ENCODE data around the gene TRAF6. TPM values are rescaled to one million over a fixed set of nuclear protein-coding genes. Genes with fewer than 3 reads are reported as not detected.

TRAF6 gene
- polyA plus RNA-seq, 1 of the 3 experiments (the other 2 are of a cell fraction) = 4.3 TPM

- CTCF ChIA-PET = interaction anchor here (2.1 to 3.3 kb wide), 2 partner anchors 11 to 206 kb away, joined by 5 to 18 read pairs; partner anchors contain the start of gene TRAF6
- H3K36me3 ChIP-seq (replicated peaks in 1 of 2; ENCODE audit: control insufficient read depth in 1 of 2, insufficient read depth in 2 of 2, low read length in 1 of 2) = peaks cover 50 to 69% of the 10 kb centered on the region in 2 experiments
- no peaks in the 10 kb centered on the region for H4K20me1 ChIP-seq (ENCODE audit: insufficient read depth)
- DNase-seq = no peak
- no peaks in the 10 kb centered on the region for H3K9me2 ChIP-seq
- H3K4me3 ChIP-seq (ENCODE audit: low read depth in 2 of 2, low read length in 1 of 2) = no peak overlapping the region
- H2AFZ ChIP-seq (ENCODE audit: low read depth) = no peak overlapping the region
- H3F3A ChIP-seq (replicated peaks; ENCODE audit: insufficient read depth) = peaks cover 27% of the 10 kb centered on the region
- peak overlapping the region in 1 of 2 experiments; percentile 80; a peak in 1 of 4 replicates for H3K27ac ChIP-seq (ENCODE audit: low read depth in 2 of 2, low read length in 1 of 2)
- no peak overlapping the region for H3K9ac ChIP-seq
- 94% methylated on average over 1 of the region's 1 CpG for WGBS (ENCODE audit: low lambda C conversion rate)
- H3K27me3 ChIP-seq (ENCODE audit: insufficient read depth) = no peaks in the 10 kb centered on the region
- no peak for TF ChIP-seq MAX (IDR thresholded peaks at IDR 0.05; ENCODE audit: low read depth)
- TF ChIP-seq NRF1 (IDR thresholded peaks at IDR 0.05; ENCODE audit: low read depth, low read length) = no peak
- no peak for TF ChIP-seq USF2 (IDR thresholded peaks at IDR 0.05; ENCODE audit: borderline replicate concordance, low read depth, low read length)
- no peak for TF ChIP-seq FOXJ3 (CRISPR knock-in tag; IDR thresholded peaks at IDR 0.05)
- no peak for TF ChIP-seq RCOR1 (IDR thresholded peaks at IDR 0.05; ENCODE audit: low read length)
- TF ChIP-seq IRF3 (IDR thresholded peaks at IDR 0.05; ENCODE audit: low read depth, low read length) = no peak
- TF ChIP-seq PBX3 (IDR thresholded peaks at IDR 0.05) = no peak
- TF ChIP-seq FOSL2 (IDR thresholded peaks at IDR 0.05; ENCODE audit: borderline replicate concordance, low read depth) = no peak
- no peak for TF ChIP-seq RAD21 (IDR thresholded peaks at IDR 0.05; ENCODE audit: low read length)
- no peak for TF ChIP-seq TAF1 (IDR thresholded peaks at IDR 0.05; ENCODE audit: borderline replicate concordance, low read depth, low read length)
- no peak for TF ChIP-seq MXI1 (IDR thresholded peaks at IDR 0.05; ENCODE audit: low read depth, low read length)
- H3K79me2 ChIP-seq (ENCODE audit: insufficient read depth) = peaks cover 48% of the 10 kb centered on the region
- no peaks in the 10 kb centered on the region for H3K9me3 ChIP-seq
- H3K4me2 ChIP-seq = no peak overlapping the region
- H3K4me1 ChIP-seq (ENCODE audit: control insufficient read depth in 1 of 2, insufficient read depth in 2 of 2, low read depth in 1 of 2, low read length in 1 of 2) = peaks cover 4 to 20% of the 10 kb centered on the region in 2 experiments
- POLR2A ChIA-PET = no interaction called here
Observed at GRCh38 chr11:36498721-36499120, 11.4 kb downstream of the TRAF6 start.

- H3K27ac ChIP-seq (ENCODE audit: low read depth in 2 of 2, low read length in 1 of 2) = no peak overlapping the region
- H3F3A ChIP-seq (replicated peaks; ENCODE audit: insufficient read depth) = peaks cover 15% of the 10 kb centered on the region
- ChIA-PET POLR2A (no interaction called here), CTCF (interaction anchor here (0.6 to 2.8 kb wide), 59 partner anchors 9 to 1035 kb away, joined by 3 to 56 read pairs (median 4); partner anchors contain the start of genes COMMD9 and TRAF6)
- H4K20me1 ChIP-seq (ENCODE audit: insufficient read depth) = peaks cover 11% of the 10 kb centered on the region; the same call in 1 of the 2 replicates
- no peak overlapping the region for H3K9ac ChIP-seq
- H3K27me3 ChIP-seq (ENCODE audit: insufficient read depth) = no peaks in the 10 kb centered on the region
- peaks cover 71 to 83% of the 10 kb centered on the region in 2 experiments for H3K36me3 ChIP-seq (replicated peaks in 1 of 2; ENCODE audit: control insufficient read depth in 1 of 2, insufficient read depth in 2 of 2, low read length in 1 of 2)
- peaks cover under 1 to 9% of the 10 kb centered on the region in 2 experiments; a peak in 2 of 4 replicates for H3K4me1 ChIP-seq (ENCODE audit: control insufficient read depth in 1 of 2, insufficient read depth in 2 of 2, low read depth in 1 of 2, low read length in 1 of 2)
- H3K9me2 ChIP-seq = no peaks in the 10 kb centered on the region
- no peak overlapping the region for H3K4me3 ChIP-seq (ENCODE audit: low read depth in 2 of 2, low read length in 1 of 2)
- peaks cover 22% of the 10 kb centered on the region; the same call in 1 of the 2 replicates for H3K79me2 ChIP-seq (ENCODE audit: insufficient read depth)
- H3K4me2 ChIP-seq = no peak overlapping the region
- no peak overlapping the region for H2AFZ ChIP-seq (ENCODE audit: low read depth)
- DNase-seq = no peak
- no peaks in the 10 kb centered on the region for H3K9me3 ChIP-seq
- TF ChIP-seq, protein P1, sequence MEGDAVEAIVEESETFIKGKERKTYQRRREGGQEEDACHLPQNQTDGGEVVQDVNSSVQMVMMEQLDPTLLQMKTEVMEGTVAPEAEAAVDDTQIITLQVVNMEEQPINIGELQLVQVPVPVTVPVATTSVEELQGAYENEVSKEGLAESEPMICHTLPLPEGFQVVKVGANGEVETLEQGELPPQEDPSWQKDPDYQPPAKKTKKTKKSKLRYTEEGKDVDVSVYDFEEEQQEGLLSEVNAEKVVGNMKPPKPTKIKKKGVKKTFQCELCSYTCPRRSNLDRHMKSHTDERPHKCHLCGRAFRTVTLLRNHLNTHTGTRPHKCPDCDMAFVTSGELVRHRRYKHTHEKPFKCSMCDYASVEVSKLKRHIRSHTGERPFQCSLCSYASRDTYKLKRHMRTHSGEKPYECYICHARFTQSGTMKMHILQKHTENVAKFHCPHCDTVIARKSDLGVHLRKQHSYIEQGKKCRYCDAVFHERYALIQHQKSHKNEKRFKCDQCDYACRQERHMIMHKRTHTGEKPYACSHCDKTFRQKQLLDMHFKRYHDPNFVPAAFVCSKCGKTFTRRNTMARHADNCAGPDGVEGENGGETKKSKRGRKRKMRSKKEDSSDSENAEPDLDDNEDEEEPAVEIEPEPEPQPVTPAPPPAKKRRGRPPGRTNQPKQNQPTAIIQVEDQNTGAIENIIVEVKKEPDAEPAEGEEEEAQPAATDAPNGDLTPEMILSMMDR (IDR thresholded peaks at IDR 0.05) = no peak
- TF ChIP-seq FOXJ3 (CRISPR knock-in tag; IDR thresholded peaks at IDR 0.05) = no peak
- no peak for TF ChIP-seq MXI1 (IDR thresholded peaks at IDR 0.05; ENCODE audit: low read depth, low read length)
- TF ChIP-seq, protein P2, sequence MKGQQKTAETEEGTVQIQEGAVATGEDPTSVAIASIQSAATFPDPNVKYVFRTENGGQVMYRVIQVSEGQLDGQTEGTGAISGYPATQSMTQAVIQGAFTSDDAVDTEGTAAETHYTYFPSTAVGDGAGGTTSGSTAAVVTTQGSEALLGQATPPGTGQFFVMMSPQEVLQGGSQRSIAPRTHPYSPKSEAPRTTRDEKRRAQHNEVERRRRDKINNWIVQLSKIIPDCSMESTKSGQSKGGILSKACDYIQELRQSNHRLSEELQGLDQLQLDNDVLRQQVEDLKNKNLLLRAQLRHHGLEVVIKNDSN (IDR thresholded peaks at IDR 0.05; ENCODE audit: borderline replicate concordance, low read depth) = no peak
Observed at GRCh38 chr11:36493332-36493731, 16.7 kb downstream of the TRAF6 start.

Data from SK-N-SH (cell line).